Transverse colon (tissue), 4 donors: Measurements from ENCODE around the gene HIP1R. TPM values are rescaled to one million over a fixed set of nuclear protein-coding genes. Genes with fewer than 3 reads are reported as not detected.

Experiments used
- DNase-seq: peaks from one replicate; pipeline ENCODE4 v3.0.0-alpha.2; 2019
- H3K27ac ChIP-seq, 4 donors: fragments of 200-600 bp; sonication (generic); 2 replicates each; pipeline ENCODE4 v1.5.1; 2016 to 2018; ENCODE audit warnings: inconsistent platforms in 4 of 4
- H3K27me3 ChIP-seq: fragments of 200-600 bp; sonication (generic); 2 replicates; pipeline ENCODE4 v1.5.1; 2017; ENCODE audit warnings: inconsistent platforms
- H3K36me3 ChIP-seq, 4 donors: fragments of 200-600 bp; sonication (generic); 2 replicates each; pipeline ENCODE4 v1.5.1; 2017 to 2019; ENCODE audit warnings: inconsistent platforms in 4 of 4
- H3K4me1 ChIP-seq, 4 donors: fragments of 200-600 bp; sonication (generic); 2 replicates each; pipeline ENCODE4 v1.5.1; 2017 to 2020; ENCODE audit warnings: inconsistent platforms in 4 of 4
- H3K4me3 ChIP-seq, 4 donors: fragments of 200-600 bp; sonication (generic); 1 replicate in 1 of 4; 2 replicates in 3 of 4; pipeline versions ENCODE4 v1.5.1 to v1.6.1; 2017 to 2019; ENCODE audit warnings: inconsistent platforms in 4 of 4
- H3K9me3 ChIP-seq, 2 donors: fragments of 200-600 bp; sonication (generic); 2 replicates each; pipeline ENCODE4 v1.5.1; 2017 to 2019; ENCODE audit warnings: inconsistent platforms in 2 of 2
- EP300 ChIP-seq: sonication (generic); formaldehyde crosslinking; IDR thresholded peaks from one replicate; pipeline ENCODE4 v1.6.1; 2017; ENCODE audit warnings: antibody characterized with exemption, low read depth
- POLR2A ChIP-seq: fragments of 450-650 bp; IDR thresholded peaks from one replicate; pipeline ENCODE4 v1.6.1; 2016; ENCODE audit warnings: antibody characterized with exemption, mild to moderate bottlenecking, moderate library complexity
- POLR2AphosphoS5 ChIP-seq, 3 donors: sonication (generic); formaldehyde crosslinking; IDR thresholded peaks; one replicate each; pipeline ENCODE4 v1.6.1; 2016; ENCODE audit warnings: antibody characterized with exemption in 3 of 3
- WGBS, 2 donors: methylation state at CpG; one replicate each; pipeline ENCODE4 v1.1.5; 2018; ENCODE audit warnings: low coverage in 1 of 2; 5-methylcytosine and 5-hydroxymethylcytosine counted together
- in situ Hi-C, 4 donors: fragments of 200-750 bp; cut with MboI; loops; one replicate each; pipeline versions ENCODE4 v1.15.0 to v1.15.1; 2017; ENCODE audit warnings: low sequenced_read_pairs in 3 of 4, low pct_ligation_motif_present in 1 of 4, low pct_unique_long_range_greater_than_20kb in 1 of 4
- intact Hi-C: fragments of 100-400 bp; cut with DNase I; formaldehyde crosslinking; loops from one replicate; pipeline ENCODE4 v1.15.1; 2023; ENCODE audit warnings: low total_unique reads
- total RNA-seq, 4 donors: library from RNA; depleted of rRNA; stranded (reverse); fragments of >200 nt; gene quantifications; one replicate each; pipeline ENCODE4 v1.1.0, GENCODE V29; 2016
- TF ChIP-seq, protein P1 (sequence below), 5 experiments: fragments of 200-600 bp in 3 of 5; fragments of 450-650 bp in 2 of 5; sonication (generic) in 3 of 5; IDR thresholded peaks; 1 replicate in 2 of 5; 2 replicates in 3 of 5; pipeline ENCODE4 v1.5.1; 2016 to 2017; ENCODE audit warnings: antibody characterized with exemption in 5 of 5, inconsistent platforms in 3 of 5, mild to moderate bottlenecking in 2 of 5, moderate library complexity in 1 of 5

Gene HIP1R
- total RNA-seq, 4 donors from 2014 or later = 72.4 to 459 (median 146) TPM

DNA sequence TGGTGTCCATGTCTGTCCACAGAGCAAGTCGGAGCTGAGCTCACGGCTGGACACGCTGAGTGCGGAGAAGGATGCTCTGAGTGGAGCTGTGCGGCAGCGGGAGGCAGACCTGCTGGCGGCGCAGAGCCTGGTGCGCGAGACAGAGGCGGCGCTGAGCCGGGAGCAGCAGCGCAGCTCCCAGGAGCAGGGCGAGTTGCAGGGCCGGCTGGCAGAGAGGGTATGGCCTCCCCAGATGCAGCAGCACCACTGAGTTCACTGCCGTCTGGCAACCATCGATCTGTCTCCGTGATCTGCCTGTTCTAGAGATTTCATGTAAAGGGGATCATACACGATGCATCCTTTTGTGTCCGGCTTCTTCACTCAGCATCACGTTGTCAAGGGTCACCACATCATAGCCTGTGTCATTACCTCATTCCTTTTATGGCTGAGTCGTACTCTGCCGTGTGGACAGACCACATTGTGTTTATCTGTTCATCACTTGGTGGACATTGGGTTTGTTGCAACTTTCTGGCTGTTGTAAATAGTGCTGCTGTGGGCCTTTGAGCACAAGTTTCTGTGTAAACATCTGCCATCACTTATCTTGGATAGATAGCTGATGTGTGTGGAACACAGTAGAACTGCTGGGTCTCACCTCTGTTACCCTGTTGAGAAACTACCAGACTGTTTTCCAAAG, 21.9 kb downstream of the HIP1R start:
- no peak for DNase-seq
- TF ChIP-seq EP300 = no peak
- peak in 1 of 3 donors; percentile 12 for TF ChIP-seq POLR2AphosphoS5 (IDR thresholded peaks at IDR 0.05)
- no peak for TF ChIP-seq POLR2A
- Histone ChIP-seq H3K36me3 (no peaks in the 10 kb centered on the region), H3K4me1 (peaks cover 2 to 17% (median 11%) of the 10 kb centered on the region in 4 donors), H3K9me3 (no peaks in the 10 kb centered on the region), H3K4me3 (no peak overlapping the region), H3K27ac (no peak overlapping the region), H3K27me3 (no peaks in the 10 kb centered on the region)
- intact Hi-C loops (no loop called here), in situ Hi-C loops (loop anchor here in 2 of 4 donors (5.0 to 25.0 kb wide), 2 partner anchors 95 to 380 kb away; partner anchors contain the start of genes MPHOSPH9 (in 2 of the 2) and MTRFR (in 2 of the 2))
- WGBS, 2 donors = 87% methylated on average over 7 to 24 of the region's 24 CpGs

DNA sequence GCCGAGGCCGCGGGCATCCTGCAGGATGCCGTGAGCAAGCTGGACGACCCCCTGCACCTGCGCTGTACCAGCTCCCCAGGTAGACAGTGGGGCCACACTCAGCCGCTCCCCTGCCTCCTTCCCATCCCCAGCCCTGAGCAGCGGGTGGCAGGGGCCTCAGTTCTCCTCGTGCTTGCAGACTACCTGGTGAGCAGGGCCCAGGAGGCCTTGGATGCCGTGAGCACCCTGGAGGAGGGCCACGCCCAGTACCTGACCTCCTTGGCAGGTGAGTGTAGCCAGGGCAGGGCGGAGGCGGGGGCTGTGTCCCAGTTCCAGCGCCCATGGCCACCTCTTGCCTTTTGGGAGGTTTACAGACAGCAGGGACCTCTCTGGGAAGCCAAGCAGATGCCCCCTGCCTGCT, 22.9 kb downstream of the HIP1R start:
- intact Hi-C loops = no loop called here
- Histone ChIP-seq H3K4me1 (peaks cover 7 to 23% (median 18%) of the 10 kb centered on the region in 4 donors), H3K27ac (no peak overlapping the region), H3K27me3 (no peaks in the 10 kb centered on the region), H3K4me3 (no peak overlapping the region), H3K36me3 (no peaks in the 10 kb centered on the region), H3K9me3 (no peaks in the 10 kb centered on the region)
- in situ Hi-C loops = loop anchor here in 2 of 4 donors (5.0 to 25.0 kb wide), 2 partner anchors 94 to 379 kb away; partner anchors contain the start of genes MPHOSPH9 (in 2 of the 2) and MTRFR (in 2 of the 2)
- 79% methylated on average over 12 of the region's 14 CpGs; no CpG with 5 or more reads in 1 of the 2 donors for WGBS, 2 donors
- no peak for DNase-seq
- TF ChIP-seq POLR2A (no peak), POLR2AphosphoS5 (IDR thresholded peaks at IDR 0.05) (no peak), EP300 (no peak)
- TF ChIP-seq, protein P1, sequence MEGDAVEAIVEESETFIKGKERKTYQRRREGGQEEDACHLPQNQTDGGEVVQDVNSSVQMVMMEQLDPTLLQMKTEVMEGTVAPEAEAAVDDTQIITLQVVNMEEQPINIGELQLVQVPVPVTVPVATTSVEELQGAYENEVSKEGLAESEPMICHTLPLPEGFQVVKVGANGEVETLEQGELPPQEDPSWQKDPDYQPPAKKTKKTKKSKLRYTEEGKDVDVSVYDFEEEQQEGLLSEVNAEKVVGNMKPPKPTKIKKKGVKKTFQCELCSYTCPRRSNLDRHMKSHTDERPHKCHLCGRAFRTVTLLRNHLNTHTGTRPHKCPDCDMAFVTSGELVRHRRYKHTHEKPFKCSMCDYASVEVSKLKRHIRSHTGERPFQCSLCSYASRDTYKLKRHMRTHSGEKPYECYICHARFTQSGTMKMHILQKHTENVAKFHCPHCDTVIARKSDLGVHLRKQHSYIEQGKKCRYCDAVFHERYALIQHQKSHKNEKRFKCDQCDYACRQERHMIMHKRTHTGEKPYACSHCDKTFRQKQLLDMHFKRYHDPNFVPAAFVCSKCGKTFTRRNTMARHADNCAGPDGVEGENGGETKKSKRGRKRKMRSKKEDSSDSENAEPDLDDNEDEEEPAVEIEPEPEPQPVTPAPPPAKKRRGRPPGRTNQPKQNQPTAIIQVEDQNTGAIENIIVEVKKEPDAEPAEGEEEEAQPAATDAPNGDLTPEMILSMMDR (IDR thresholded peaks at IDR 0.05) = no peak

DNA sequence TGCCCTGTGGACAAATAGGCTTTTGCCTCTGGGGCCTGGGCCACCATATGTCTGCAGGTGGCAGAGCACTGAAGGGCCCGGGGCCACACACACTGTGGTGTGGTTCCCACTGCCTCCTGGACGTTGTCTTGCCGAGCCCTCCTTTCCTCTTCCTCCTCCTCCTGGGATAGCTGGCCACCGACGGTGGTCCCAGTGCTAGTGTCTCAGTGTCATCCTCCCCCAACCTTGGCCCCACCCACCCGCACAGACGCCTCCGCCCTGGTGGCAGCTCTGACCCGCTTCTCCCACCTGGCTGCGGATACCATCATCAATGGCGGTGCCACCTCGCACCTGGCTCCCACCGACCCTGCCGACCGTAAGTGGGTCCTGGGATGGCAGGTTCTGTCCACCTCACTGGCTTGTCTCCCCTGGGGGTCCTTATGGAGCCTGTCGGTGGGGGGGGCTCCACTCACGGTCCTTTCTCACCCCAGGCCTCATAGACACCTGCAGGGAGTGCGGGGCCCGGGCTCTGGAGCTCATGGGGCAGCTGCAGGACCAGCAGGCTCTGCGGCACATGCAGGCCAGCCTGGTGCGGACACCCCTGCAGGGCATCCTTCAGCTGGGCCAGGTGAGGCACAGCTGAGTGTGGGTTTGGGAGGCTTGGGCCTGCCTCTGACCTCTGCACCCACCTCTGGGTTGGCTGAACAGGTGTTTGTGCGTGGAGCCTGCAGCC, 23.5 kb downstream of the HIP1R start:
- Histone ChIP-seq H3K27me3 (no peaks in the 10 kb centered on the region), H3K4me1 (peaks cover 12 to 29% (median 22%) of the 10 kb centered on the region in 4 donors), H3K4me3 (no peak overlapping the region), H3K9me3 (no peaks in the 10 kb centered on the region), H3K27ac (no peak overlapping the region), H3K36me3 (no peaks in the 10 kb centered on the region)
- in situ Hi-C loops = loop anchor here in 2 of 4 donors (5.0 to 25.0 kb wide), 2 partner anchors 94 to 379 kb away; partner anchors contain the start of genes MPHOSPH9 (in 2 of the 2) and MTRFR (in 2 of the 2)
- no peak for DNase-seq
- 86% methylated on average over 22 of the region's 22 CpGs; no CpG with 5 or more reads in 1 of the 2 donors for WGBS, 2 donors
- intact Hi-C loops = no loop called here
- TF ChIP-seq POLR2AphosphoS5 (IDR thresholded peaks at IDR 0.05) (no peak), EP300 (no peak), POLR2A (no peak)
- TF ChIP-seq, protein P1 (IDR thresholded peaks at IDR 0.05) = no peak

DNA sequence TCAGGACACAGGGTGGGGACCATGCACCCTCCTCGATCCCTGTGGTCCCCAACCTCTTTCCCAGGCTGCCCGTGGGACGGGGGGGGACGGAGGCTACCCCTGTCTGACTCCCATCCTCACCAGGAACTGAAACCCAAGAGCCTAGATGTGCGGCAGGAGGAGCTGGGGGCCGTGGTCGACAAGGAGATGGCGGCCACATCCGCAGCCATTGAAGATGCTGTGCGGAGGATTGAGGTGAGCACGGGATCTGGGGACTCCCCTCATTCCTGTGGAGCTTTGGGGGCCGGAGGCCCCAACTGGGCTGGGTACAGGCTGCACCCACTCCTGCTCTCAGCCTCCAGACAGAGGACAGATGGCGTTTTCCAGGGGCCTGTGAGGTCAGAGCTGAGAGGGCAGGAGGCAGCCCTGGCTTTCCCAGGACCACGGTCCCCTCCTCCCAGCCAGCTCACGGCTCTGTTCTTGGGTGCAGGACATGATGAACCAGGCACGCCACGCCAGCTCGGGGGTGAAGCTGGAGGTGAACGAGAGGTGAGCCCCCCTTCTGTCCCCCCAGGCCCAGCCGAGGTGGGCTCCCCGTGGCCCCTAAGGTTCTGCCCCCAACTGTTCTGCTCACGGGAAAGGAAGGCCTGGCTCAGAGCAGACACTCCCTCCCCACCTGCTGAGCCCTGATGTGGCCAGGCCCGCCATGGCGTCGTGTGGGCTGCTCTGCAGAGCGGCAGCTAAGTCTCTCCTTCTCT, 24.2 kb downstream of the HIP1R start:
- H3K27ac ChIP-seq = no peak overlapping the region
- TF ChIP-seq POLR2AphosphoS5 (IDR thresholded peaks at IDR 0.05) = no peak
- TF ChIP-seq, protein P1 (IDR thresholded peaks at IDR 0.05) = no peak
- TF ChIP-seq POLR2A = no peak
- TF ChIP-seq EP300 = no peak
- no peaks in the 10 kb centered on the region for H3K9me3 ChIP-seq
- no peak for DNase-seq
- no peaks in the 10 kb centered on the region for H3K27me3 ChIP-seq
- no peak overlapping the region for H3K4me3 ChIP-seq
- WGBS, 2 donors = 85% methylated on average over 23 of the region's 26 CpGs; no CpG with 5 or more reads in 1 of the 2 donors
- peaks cover 12 to 31% (median 22%) of the 10 kb centered on the region in 4 donors for H3K4me1 ChIP-seq
- no peaks in the 10 kb centered on the region for H3K36me3 ChIP-seq
- intact Hi-C loops = loop anchor here (5.0 kb wide), 1 partner anchor 93 kb away; no protein-coding TSS in a partner anchor
- in situ Hi-C loops = loop anchor here in 3 of 4 donors (5.0 to 25.0 kb wide), 2 partner anchors 93 to 378 kb away; partner anchors contain the start of genes MPHOSPH9 (in 2 of the 3) and MTRFR (in 2 of the 3)
